IPS-11a (cell line): ENCODE measurements around the gene CPLX4.
A peak's percentile ranks its signal among the peaks of the same experiment; 100 is the strongest.

Experiments
- H3K4me3 ChIP-seq: one replicate; pipeline ENCODE4 v1.5.1; 2013; ENCODE audit warnings: low read depth, low read length, control low read depth

The CPLX4 gene

DNA sequence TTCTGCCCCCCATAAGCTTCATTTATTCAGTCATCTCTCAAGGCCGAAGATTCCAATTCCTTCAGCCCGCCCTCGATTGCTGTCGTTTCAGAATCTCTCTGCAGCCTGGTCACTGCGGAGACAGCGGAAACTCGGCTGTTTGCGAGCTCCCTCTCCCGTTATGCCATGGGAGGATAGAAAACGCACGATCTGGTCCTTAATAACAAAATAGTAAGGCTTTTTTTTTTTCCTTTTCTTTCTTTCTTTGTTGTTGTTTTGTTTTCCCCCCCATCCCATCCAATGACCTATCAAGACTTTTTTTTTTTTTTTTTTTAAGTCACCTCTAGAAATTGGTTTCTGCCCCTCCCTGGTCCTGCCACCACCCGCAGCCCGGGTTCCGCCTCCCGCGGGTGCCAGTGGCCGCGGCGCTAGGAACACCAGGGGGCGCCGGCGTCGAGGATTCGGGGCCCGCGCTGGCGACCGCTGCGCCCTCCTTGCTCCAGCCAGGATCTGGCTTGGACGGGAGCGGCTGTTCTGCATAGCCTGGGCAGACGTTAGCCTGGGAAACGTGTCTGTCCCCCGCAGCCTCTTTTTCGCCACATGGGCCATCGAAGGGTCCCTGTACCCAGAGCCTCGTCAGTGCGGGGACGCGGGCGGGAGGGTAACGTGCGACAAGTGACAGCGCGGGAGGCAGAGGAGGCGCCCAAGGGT, 10.1 kb downstream of the CPLX4 start:
- H3K4me3 ChIP-seq = no peak overlapping the region

DNA sequence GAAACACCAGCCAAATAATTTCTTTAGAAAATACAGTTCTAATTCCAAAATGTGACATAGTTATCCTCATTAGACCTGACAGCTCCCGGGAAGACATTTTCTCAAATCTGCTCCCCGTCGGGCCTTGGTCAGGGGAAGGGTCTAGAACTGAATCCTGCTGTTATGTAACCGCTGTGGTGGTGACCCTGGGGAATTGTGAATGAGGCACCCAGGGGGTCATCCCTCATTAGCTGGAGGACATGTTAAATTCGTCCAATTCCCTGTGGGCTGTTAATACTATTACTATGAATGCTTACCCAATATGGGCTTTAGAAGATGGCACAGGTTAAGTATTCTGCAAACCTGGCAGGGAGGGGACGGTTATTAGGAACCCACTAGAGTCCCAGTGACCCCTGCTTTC, 11.8 kb downstream of the CPLX4 start:
- no peak overlapping the region for H3K4me3 ChIP-seq

DNA sequence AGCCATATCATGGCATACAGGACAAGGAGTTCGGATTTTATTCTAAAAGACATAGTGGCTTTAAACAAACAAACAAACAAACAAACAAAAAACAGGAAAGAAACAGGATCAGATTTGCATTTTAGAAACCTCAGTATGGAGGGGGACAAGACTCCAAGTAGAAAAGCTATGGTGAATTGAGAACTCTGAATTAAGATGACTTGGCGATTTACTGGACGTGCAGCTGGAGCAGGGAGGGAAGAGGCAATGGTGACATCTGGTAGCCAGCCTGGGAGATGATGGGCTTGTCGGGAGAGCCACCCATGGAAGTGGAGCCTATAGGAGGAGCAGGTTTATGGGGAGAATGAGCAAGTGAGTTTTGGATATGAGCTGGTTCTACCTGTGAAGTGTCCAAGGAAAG, 13.2 kb downstream of the CPLX4 start:
- H3K4me3 ChIP-seq = no peak overlapping the region

DNA sequence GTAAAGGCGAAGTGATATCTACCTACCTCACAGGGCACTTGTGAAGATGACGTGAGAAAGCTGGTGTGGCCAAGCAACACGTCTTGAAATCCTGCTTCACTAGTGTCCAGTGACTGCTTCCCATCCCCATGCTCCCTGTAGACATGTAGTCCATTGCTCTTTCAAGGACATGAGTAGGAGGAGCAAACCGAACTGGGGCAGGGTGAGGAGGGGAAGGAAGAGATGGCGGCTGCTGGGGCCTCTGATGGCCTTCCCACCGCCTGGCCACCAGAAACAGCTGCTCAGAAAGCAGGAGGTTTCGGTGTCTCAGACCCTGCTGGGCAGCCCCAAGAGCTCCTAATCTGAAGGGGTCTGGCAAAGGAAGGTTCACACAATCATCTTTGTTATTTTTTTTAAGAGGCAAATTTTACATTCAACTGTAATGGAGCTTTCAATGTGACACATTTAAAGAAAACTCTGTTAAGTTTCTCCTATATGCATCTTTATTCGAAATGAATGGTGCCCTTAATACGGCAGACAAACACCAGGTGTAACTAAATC, 14.7 kb downstream of the CPLX4 start:
- no peak overlapping the region for H3K4me3 ChIP-seq

DNA sequence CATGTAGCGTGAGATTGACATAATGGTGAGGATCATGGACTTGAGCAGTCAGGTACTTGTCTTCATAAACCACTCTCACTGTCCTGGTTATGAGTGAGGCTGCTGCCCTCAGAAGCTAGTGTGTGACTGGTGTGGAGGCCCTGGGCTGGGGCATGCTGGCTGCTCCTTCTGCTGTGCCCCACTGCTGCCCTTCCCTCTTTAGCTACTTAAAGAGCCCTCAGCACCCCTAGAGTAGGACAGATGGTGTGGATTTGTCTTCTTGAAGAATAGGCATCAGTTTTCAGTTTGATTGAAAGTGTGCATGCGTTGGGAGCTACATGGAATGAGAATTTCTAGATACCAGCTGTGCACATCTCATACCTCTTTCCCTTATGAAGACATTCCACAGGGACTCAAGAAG, 15.4 kb downstream of the CPLX4 start:
- H3K4me3 ChIP-seq = no peak overlapping the region

DNA sequence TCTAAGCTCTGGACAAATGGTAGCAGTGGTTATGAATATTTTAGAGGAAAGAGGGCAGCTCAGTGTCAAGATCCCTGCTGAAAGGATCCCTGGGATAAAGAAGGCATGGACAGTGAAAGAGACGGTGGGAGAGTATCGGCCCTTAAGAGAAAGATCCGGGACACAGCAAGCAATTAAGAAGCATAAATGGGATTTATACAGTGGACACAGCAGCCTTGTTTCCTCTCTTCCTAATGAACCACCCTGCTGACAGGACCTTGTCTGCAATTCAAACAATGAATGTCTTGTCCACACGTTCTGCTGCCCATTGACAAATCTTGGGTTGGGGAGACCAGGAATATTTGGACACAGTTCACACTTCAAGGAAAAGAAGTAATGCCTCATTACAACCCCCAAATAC, 16.5 kb downstream of the CPLX4 start:
- H3K4me3 ChIP-seq = no peak overlapping the region

DNA sequence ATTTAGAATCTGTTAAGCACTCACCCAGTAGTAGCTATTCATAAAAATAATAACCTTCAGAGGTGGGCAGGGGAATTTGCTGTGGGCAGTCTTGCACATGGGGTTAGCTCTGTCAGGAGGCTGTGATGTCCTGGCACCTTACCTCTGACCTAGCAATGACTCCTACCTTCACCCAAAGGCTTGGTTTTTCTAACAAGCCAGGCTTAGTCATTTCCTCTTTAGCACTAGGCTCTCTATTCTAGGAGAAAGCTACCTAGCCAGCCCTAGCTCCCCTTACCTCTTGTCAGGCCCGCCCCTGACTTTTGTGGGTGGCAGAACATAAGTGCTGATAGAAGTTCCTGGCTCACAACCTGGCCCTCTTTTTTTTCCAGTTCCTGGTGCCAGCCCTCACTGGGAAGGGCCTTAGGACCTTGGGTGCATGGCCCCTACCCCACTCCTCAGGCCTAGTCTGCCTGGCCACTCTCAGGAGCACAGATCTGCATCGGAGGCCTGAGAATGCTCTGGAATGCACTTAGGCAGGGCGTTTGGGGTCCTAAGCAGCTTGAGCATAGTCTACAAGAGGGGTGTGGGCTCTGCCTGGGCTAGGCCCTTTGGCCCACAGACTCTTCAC, 17.7 kb downstream of the CPLX4 start:
- H3K4me3 ChIP-seq = no peak overlapping the region

DNA sequence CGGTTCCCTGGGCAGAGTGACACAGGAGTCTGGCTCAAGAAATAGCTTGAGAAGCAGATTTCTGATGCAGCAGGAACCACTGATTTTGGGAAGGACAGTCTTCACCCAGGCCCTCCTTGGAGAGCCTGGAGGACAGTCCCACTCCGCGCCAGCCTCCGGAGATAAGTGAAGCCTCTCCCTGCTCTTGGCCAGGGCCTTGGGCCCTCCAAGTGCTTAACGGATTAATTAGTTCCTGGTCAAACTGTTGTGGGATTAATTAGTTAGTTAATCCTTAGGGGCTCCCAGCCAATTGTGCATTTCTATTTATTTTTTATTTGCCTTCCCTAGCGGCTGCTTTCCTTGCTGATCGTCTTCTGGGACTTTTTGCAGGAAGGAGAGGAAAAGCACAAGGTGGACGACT, 19.6 kb downstream of the CPLX4 start:
- no peak overlapping the region for H3K4me3 ChIP-seq

DNA sequence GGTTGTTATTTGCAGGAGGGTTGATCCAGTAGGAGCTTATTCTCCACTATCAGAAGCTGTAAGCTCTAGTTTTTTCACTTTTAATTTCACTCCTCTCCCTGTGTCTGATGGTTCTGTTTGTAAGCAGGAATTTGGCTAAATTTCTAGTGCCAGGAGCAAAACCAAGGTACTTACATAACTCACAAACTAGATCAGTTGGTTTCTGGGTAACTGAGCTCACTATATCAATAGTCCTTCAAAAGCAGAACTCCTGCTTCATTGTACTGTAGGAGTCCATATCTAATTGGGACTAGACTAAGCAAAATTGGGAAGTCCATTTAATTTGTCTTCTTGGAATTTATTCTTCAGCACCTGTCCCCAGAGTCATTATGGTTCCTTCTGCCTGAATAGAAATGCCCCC, 25.1 kb downstream of the CPLX4 start:
- H3K4me3 ChIP-seq = no peak overlapping the region

DNA sequence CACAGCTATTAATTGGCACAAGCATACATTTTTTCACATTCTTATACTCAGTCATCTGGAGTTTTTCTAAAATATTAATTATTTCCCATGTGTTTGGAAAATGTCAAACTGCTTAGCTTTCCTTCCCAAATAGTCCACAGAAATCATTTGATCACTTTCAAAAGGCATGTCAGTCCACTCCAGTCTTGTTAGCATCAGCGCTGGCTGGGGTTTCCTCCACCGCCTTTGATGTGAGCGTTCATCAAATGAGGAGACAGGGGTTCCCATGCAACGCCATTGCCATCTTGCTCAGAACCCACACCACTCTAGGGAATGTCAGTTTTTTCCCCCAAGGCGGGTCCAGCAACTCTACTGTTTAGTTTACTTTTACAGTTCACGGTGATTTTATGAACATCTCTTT, 32.1 kb downstream of the CPLX4 start:
- H3K4me3 ChIP-seq = no peak overlapping the region

DNA sequence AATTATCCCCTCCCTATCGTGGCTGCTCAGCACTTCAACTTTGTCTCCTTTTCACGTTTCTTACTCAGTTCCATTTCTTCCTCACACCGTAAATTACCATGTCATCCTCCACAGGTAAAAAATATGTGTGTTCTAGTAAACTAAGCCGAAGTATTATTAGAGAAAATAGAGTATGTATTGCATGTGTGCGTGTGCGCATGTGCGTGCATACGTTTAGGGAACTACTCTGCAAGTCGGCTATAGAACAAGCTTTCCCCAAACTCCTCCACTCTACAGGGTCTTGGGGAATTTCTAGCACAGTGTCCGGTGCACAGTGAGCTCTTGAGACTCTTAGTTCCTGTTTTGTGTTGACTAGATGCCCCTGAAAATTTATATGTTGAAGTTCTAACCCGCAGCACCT, 36.1 kb downstream of the CPLX4 start:
- no peak overlapping the region for H3K4me3 ChIP-seq

DNA sequence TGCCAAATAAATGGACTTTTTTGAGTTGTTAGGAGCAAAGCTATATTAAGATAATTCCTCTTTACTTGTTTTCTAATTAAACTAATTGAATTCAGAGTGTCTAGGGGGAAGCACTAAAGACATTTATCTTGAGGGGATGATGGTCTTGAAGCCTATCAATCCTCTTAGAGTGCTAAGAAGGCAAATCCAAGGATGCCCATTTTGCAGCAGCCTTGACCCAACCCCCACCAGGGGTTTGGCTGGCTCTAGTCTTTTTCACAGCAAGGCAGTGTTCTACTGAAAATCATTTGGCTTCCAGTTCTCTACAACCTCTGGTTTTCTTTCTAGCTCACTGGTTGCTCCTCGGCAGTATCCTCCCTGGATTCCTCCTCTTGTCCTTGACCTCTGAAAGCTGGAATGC, 38.7 kb downstream of the CPLX4 start:
- H3K4me3 ChIP-seq = no peak overlapping the region

DNA sequence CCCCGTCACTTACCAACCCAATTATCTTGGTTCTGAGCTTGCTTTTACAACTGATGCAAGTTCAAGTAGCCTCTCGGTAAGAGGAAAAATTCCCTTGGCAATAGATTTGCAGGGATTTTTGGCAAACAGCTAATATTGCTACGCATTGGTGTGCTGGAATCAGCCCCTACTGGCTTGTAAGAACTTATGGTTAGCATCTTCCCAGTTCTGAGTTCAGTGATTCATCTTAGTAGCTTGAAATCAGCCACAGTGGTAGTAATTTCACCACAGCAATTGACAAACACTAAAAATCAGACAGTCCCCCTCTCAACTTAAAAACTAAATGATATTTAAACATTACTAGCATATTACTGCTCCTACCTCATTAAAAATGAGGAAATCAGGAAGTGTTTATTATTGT, 39.3 kb downstream of the CPLX4 start:
- H3K4me3 ChIP-seq = no peak overlapping the region

DNA sequence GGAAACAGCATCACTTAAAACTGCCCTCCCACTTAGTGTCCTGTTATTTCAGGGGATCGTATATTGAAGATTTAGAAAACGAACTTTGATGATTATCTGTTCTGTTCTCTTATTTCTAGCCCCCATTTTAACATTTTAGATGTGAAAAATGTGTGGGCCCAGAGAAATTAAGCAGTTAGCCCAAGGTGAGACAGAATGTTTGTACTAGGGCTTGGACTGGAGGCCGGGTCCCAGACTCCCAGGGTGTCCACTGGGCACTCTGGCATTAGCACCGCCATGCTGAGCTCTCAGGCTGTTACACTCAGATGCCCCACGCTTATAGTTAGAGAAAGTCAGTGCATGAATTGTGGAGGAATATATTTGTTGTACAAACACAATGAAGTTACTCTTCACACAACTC, 39.7 kb downstream of the CPLX4 start:
- no peak overlapping the region for H3K4me3 ChIP-seq

DNA sequence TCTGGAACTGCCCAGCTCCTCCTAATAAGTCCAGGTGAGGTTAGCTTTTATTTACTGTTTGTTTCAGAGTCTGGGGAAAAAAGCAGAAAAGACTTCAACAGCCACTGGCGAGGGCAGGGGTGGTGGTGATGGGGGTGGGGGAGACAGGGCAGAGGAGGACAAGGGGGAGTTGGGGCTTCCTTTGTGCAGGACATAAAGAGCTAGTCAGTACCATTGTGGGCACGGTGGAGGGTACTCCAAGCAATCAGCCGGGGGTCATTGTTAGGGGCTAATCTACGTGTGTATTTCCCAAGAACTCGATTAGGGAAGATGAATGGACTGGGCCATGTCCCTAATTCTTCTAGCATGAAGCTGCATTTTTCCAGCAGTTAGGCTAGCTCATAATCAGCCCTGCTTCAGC, 42.4 kb downstream of the CPLX4 start:
- no peak overlapping the region for H3K4me3 ChIP-seq

DNA sequence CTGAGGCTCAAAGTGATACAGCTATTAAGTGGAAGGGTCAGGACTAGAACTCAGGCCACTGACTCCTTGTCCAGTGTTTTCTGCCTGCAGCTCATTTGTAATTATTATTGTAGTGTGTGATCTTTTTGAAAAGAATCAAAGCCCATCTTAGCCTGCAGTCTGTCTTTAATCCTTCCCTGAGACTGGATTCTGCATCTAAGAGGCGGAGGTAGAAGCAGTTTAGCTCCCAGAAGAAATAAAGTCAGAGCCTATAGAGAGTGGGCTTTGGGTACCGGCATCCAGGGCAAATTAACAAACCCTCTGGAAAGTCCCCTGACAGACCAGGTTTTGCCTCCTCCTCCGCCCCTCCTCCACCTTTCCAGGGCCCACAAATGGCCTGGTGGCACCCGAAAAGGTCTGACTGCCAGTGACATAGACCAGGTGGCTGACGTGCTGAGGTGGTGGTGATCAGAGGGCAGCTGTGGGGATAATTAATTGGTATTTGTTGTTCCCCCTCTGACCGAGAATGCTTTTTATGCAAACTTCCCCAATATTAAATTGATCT, 43.0 kb downstream of the CPLX4 start:
- no peak overlapping the region for H3K4me3 ChIP-seq

DNA sequence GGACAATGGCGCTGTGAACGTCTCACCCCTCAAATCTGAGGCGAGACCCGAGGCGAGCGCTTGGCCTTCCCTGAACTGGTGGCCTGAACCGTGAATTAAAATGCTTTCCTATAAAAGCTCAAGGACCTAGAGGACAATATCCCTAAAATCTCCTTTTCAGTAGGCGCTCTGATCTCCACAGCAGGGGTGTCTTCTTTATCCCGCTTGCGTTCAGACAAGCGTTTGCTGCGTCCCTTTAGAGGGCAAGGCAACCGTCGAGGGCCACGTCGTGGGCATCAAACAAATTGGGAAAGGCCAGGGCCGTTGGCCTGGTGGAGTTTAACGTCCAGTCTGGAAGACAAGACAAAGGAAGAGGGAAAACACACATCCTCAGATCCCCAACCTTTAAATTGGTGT, 43.9 kb downstream of the CPLX4 start:
- H3K4me3 ChIP-seq = peak overlapping the region; percentile 39

DNA sequence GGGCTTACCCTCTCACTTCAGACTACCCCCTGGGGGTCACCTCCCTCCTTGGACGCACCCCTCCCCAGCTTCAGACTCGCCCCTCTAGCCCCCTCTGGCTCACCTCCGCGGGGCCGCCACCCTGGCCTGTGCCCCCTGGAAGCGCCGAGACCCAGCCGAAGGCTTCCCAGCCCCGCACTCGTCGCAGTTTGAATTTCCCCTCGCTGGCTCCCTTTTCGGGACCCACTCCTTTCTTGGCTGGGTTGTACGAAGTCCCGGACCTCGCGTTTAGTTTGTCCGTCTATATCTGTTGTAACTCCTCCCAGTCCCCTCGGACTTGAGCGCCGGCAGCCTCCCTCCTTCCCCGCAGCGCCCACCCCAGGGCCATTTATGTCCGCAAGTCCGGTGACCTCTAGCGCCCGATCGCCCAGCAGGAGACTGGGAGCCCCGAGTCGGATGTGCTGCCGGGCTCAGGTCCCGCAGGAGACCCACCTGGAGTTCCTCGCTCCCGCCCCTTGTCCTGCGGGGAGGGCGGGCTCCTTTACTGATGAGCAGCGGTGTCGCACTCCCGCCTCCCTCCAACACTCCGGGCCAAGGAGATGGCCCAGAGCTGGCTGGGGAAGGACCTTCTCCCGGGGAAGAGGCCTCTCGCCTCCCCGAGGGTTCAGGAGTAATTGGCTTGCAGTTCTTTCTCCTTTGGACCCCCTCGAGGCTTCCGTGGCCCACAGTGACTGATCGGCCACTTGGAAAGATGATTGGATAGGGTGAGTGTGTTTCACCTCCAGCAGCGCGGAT, 44.5 kb downstream of the CPLX4 start:
- peak overlapping the region; percentile 39 for H3K4me3 ChIP-seq

DNA sequence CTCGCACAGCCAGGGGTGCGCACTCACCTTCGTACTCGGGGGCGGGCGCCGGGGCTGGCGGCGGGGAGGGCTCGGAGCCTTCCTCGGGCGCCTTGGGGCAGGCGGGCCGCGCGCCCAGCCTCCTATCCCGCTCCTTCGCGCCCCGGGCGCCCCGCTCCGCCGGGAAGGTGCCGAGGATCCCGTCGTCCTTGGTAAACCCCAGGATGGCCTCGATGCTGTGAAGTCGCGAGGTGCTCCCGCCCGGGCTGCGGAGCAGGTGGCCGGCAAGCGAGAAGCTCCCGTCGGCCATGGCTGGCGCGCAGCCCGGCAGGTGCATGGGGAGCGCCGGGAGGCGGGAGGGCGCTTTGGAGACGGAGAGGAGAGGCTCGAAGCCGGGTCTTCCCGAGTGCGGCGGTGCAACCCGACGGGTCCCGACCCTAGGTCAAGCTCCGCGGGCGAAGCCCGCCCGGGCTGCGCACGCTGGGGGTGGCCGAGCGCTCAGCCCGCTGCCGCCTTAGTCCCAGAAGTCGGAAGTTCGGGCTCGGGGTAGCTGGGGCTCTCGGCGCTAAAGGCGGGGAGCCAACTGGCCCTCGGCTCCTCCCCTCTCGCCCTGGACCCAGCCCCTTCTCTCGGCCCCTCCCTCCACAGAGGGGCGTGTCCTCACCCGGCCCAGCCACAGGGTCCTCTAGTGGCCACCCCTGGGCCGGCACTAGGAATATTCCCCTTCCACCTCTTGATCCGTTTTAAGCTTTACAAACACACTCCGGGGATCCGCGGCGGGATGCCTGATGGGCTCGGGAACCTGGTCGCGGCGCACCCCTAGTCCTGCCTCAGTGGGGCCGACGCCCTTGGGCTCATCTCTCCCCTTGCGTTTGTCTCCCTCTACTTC, 45.3 kb downstream of the CPLX4 start, which contains the start of gene RAX:
TSS of gene RAX (minus strand) at position 564 of the 868 bp plus-strand sequence. CDS start at position 316, 248 bp downstream.
- peak within 1 kb of the TSS; percentile 39 for H3K4me3 ChIP-seq

DNA sequence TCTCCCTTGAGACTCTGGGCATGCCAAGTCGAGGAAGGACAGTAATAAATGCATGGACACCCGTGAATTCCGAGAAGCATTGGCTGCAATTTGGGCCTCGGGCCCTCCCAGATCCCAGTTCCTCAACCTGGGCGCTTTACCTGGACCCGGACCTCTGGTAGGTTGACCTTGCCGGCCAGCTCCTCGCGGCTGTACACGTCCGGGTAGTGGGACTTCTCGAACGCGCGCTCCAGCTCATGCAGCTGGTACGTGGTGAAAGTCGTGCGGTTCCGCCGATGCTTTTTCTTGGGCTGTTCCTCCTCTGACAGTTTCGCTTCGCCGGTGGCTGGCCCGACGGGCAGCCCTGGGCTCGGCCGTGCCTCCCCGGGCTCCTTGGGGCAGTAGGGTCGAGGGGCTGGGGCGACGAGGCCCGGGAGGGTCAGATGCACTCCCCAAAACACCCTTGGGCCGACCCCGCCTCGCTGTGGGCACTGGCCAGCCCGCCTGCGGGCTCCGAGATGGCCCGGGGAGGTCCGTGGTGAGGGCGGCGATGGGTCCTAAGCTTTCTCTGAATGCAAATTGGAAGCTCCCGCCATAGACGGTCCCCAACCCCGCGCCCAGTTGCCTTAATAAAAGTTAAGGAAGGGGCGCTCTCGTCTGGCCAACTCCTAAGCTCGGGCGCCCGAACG, 46.1 kb downstream of the CPLX4 start:
- no peak overlapping the region for H3K4me3 ChIP-seq
